Breast epithelium (tissue), 4 donors: ENCODE measurements around the gene KCNH1. TPM values are rescaled to one million over a fixed set of nuclear protein-coding genes. Genes with fewer than 3 reads are reported as not detected.

Experiments used
- DNase-seq, 2 donors: peaks; one replicate each; pipeline ENCODE4 v3.0.0-alpha.2; 2019; ENCODE audit warnings: low spot score in 2 of 2
- H3K27ac ChIP-seq, 2 donors: fragments of 200-600 bp; sonication (generic) in 1 of 2; one replicate each; pipeline ENCODE4 v1.5.1; 2016 to 2019; ENCODE audit warnings: mild to moderate bottlenecking in 1 of 2
- H3K27me3 ChIP-seq, 2 donors: fragments of 200-600 bp; sonication (generic) in 1 of 2; one replicate each; pipeline versions ENCODE4 v1.5.1 to v1.6.0; 2017 to 2019; ENCODE audit warnings: control low read depth in 1 of 2, mild to moderate bottlenecking in 1 of 2
- H3K36me3 ChIP-seq: fragments of 200-600 bp; one replicate; pipeline ENCODE4 v1.5.1; 2019
- H3K4me1 ChIP-seq, 2 donors: fragments of 200-600 bp; sonication (generic); one replicate each; pipeline ENCODE4 v1.5.1; 2016 to 2019; ENCODE audit warnings: control low read depth in 1 of 2
- H3K4me3 ChIP-seq, 3 donors: fragments of 200-600 bp; sonication (generic); 1 replicate in 2 of 3; 2 replicates in 1 of 3; pipeline ENCODE4 v1.5.1; 2016 to 2019; ENCODE audit warnings: mild to moderate bottlenecking in 3 of 3, moderate library complexity in 2 of 3
- H3K9me3 ChIP-seq, 2 donors: fragments of 200-600 bp; sonication (generic) in 1 of 2; one replicate each; pipeline ENCODE4 v1.5.1; 2016 to 2019; ENCODE audit warnings: control low read depth in 1 of 2
- POLR2A ChIP-seq: fragments of 450-650 bp; IDR thresholded peaks from one replicate; pipeline ENCODE4 v1.6.1; 2016; ENCODE audit warnings: antibody characterized with exemption, mild to moderate bottlenecking, moderate library complexity
- POLR2AphosphoS5 ChIP-seq, 3 donors: sonication (generic); formaldehyde crosslinking; IDR thresholded peaks; one replicate each; pipeline ENCODE4 v1.6.1; 2017; ENCODE audit warnings: antibody characterized with exemption in 3 of 3
- intact Hi-C: fragments of 100-400 bp; cut with DNase I; formaldehyde crosslinking; loops from one replicate; pipeline ENCODE4 v1.15.1; 2023; ENCODE audit warnings: low total_unique reads
- total RNA-seq, 3 donors: library from RNA; depleted of rRNA; stranded (reverse); fragments of >200 nt; gene quantifications; one replicate each; pipeline ENCODE4 v1.1.0, GENCODE V29; 2016
- TF ChIP-seq, protein P1 (sequence below), 3 donors: fragments of 450-650 bp; IDR thresholded peaks; one replicate each; pipeline ENCODE4 v1.5.1; 2016 to 2017; ENCODE audit warnings: antibody characterized with exemption in 3 of 3, mild to moderate bottlenecking in 3 of 3, moderate library complexity in 3 of 3

Gene KCNH1
- total RNA-seq, 3 donors from 2014 or later, result 0.32 to 1.3 TPM; not detected in 1

DNA sequence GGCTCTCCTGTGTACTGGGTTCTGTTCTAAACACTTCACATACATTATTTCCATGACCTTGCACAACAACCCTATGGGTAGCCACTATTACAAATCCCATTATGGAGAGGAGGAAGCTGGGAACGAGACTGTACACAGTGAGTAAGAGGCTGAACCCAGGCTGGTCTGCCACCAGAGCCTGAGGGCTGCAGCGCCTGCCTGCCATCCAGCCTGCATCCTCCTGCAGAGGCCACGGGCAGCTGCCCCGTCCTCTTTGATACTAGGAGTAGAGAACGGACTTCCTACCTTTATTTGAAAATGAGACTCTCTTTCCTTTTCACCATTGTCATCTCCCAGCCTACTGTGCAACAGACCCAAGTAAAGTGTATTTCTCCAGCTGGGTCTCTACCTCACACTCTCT is 435.3 kb downstream of the KCNH1 start:
- Histone ChIP-seq H3K36me3 (no peaks in the 10 kb centered on the region), H3K9me3 (no peaks in the 10 kb centered on the region), H3K4me1 (no peaks in the 10 kb centered on the region), H3K4me3 (no peak overlapping the region), H3K27me3 (no peaks in the 10 kb centered on the region), H3K27ac (no peak overlapping the region)
- no peak for TF ChIP-seq POLR2A
- TF ChIP-seq, protein P1, sequence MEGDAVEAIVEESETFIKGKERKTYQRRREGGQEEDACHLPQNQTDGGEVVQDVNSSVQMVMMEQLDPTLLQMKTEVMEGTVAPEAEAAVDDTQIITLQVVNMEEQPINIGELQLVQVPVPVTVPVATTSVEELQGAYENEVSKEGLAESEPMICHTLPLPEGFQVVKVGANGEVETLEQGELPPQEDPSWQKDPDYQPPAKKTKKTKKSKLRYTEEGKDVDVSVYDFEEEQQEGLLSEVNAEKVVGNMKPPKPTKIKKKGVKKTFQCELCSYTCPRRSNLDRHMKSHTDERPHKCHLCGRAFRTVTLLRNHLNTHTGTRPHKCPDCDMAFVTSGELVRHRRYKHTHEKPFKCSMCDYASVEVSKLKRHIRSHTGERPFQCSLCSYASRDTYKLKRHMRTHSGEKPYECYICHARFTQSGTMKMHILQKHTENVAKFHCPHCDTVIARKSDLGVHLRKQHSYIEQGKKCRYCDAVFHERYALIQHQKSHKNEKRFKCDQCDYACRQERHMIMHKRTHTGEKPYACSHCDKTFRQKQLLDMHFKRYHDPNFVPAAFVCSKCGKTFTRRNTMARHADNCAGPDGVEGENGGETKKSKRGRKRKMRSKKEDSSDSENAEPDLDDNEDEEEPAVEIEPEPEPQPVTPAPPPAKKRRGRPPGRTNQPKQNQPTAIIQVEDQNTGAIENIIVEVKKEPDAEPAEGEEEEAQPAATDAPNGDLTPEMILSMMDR (IDR thresholded peaks at IDR 0.05), result no peak
- TF ChIP-seq POLR2AphosphoS5 (IDR thresholded peaks at IDR 0.05), result no peak
- DNase-seq, result no peak
- intact Hi-C loops, result loop anchor here (1.0 kb wide), 1 partner anchor 26 kb away; no protein-coding TSS in a partner anchor

DNA sequence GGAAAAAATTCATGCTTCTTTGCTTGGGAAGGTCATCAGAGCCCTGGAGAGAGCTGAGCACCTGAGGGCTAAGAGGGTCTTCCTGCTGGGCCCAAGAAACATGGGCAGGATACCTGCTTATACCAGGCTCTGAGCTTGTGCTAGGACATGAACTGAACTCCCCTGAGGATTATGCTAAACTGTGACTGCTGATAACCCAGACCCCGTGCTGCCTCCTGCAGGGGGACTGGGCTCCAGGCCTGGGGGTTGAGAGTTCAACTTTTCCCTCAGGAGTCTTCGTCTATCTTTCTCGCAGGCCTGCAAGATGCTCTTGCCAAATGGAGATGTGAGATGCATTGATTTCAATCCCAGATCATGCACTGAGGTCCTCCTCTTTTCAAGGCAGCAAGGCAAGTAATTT is 436.8 kb downstream of the KCNH1 start:
- no peaks in the 10 kb centered on the region for H3K9me3 ChIP-seq
- no peak overlapping the region for H3K27ac ChIP-seq
- TF ChIP-seq POLR2A (no peak), POLR2AphosphoS5 (IDR thresholded peaks at IDR 0.05) (no peak)
- TF ChIP-seq, protein P1 (IDR thresholded peaks at IDR 0.05), result no peak
- H3K36me3 ChIP-seq, result no peaks in the 10 kb centered on the region
- H3K4me3 ChIP-seq, result no peak overlapping the region
- H3K4me1 ChIP-seq, result no peaks in the 10 kb centered on the region
- DNase-seq, result no peak
- no peaks in the 10 kb centered on the region for H3K27me3 ChIP-seq
- intact Hi-C loops, result no loop called here

DNA sequence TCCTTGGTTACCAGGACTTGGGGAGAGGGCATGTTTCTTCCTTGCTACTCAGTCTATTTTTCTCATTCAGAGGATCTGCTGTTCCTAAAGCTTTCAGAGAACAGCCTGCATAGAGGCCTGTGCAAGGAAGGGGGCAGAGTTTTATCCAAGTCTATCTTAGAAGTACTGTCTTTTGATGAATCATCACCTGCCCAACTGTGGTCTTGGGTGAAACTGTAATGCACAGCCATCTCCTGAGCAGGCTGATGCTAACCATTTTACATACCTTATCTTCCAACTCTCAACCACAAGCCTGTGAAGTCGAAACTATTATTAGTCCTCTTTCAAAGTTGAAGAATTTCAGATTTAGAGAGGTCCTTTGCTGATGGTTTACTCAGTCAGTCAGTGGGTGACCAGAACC is 437.2 kb downstream of the KCNH1 start:
- H3K27me3 ChIP-seq, result no peaks in the 10 kb centered on the region
- intact Hi-C loops, result no loop called here
- no peak for DNase-seq
- TF ChIP-seq POLR2A (no peak), POLR2AphosphoS5 (IDR thresholded peaks at IDR 0.05) (no peak)
- TF ChIP-seq, protein P1 (IDR thresholded peaks at IDR 0.05), result no peak
- H3K9me3 ChIP-seq, result no peaks in the 10 kb centered on the region
- H3K36me3 ChIP-seq, result no peaks in the 10 kb centered on the region
- no peak overlapping the region for H3K27ac ChIP-seq
- H3K4me3 ChIP-seq, result no peak overlapping the region
- no peaks in the 10 kb centered on the region for H3K4me1 ChIP-seq

DNA sequence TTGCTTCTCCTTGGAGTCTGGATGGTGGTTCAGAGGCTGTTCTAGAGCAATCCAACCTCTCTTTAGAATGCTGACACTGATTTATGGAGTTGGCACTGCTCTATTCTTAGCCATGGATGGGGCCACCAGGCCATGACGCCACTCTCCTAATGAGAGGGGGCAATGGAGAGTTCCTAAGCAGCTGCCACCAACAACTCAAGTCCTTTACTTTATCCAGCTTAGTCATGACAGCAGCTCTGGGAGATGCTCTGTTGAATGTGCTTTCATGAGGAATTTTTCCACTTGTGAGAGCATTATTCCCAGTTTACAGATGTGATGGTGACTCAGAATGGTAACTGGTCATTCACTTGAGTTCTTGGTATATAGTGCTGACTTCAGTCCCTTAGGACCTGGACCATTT is 438.9 kb downstream of the KCNH1 start:
- no peak overlapping the region for H3K4me3 ChIP-seq
- H3K9me3 ChIP-seq, result no peaks in the 10 kb centered on the region
- H3K27me3 ChIP-seq, result no peaks in the 10 kb centered on the region
- no peak overlapping the region for H3K27ac ChIP-seq
- TF ChIP-seq, protein P1 (IDR thresholded peaks at IDR 0.05), result no peak
- TF ChIP-seq POLR2AphosphoS5 (IDR thresholded peaks at IDR 0.05) (no peak), POLR2A (no peak)
- no peaks in the 10 kb centered on the region for H3K4me1 ChIP-seq
- DNase-seq, result no peak
- H3K36me3 ChIP-seq, result no peaks in the 10 kb centered on the region
- intact Hi-C loops, result loop anchor here (2.0 kb wide), 1 partner anchor 50 kb away; no protein-coding TSS in a partner anchor

DNA sequence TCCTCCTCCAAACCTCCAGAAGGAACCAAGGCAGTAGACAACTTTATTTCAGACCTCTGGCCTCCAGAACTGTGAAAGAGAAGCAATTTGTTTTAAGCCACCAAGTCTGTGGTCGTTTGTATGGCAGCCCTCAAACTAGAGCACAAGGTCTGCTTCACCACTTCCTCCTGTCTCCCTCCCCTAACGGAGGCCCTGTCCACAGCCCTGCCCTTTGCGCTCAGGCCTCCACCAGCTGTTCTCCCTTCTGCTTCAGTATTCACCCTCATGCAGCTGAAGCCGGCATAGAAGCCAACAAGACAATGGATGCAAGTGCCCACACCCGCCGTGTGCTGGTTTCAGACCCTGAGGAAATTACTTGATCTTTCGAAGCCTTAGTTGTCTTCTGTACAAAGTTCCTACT is 441.2 kb downstream of the KCNH1 start:
- Histone ChIP-seq H3K9me3 (no peaks in the 10 kb centered on the region), H3K27me3 (no peaks in the 10 kb centered on the region), H3K36me3 (no peaks in the 10 kb centered on the region), H3K27ac (no peak overlapping the region), H3K4me3 (no peak overlapping the region), H3K4me1 (no peaks in the 10 kb centered on the region)
- intact Hi-C loops, result no loop called here
- no peak for TF ChIP-seq POLR2A
- TF ChIP-seq, protein P1 (IDR thresholded peaks at IDR 0.05), result no peak
- TF ChIP-seq POLR2AphosphoS5 (IDR thresholded peaks at IDR 0.05), result no peak
- DNase-seq, result no peak
